Measurements from ENCODE around the gene CAPZB.

CAPZB gene

GRCh38 chr1:19496527-19496874, 11.2 kb upstream of the CAPZB start:
- DNase-seq: no peak

- no peak for DNase-seq
Measured at GRCh38 chr1:19495799-19496526, 10.6 kb upstream of the CAPZB start.

- DNase-seq: no peak
Measured at GRCh38 chr1:19495000-19495656, 9.8 kb upstream of the CAPZB start.

- no peak for DNase-seq
Measured at GRCh38 chr1:19493547-19493946, 8.2 kb upstream of the CAPZB start.

GRCh38 chr1:19489996-19490395, 4.7 kb upstream of the CAPZB start:
- no peak for DNase-seq

GRCh38 chr1:19488136-19488535, 2.8 kb upstream of the CAPZB start:
- no peak for DNase-seq

GRCh38 chr1:19484798-19485361, 459 bp downstream of the CAPZB start:
- no peak for DNase-seq

GRCh38 chr1:19484338-19484797, 971 bp downstream of the CAPZB start:
- DNase-seq: no peak

GRCh38 chr1:19483691-19484090, 1.6 kb downstream of the CAPZB start:
- no peak for DNase-seq

GRCh38 chr1:19483261-19483660, 2.1 kb downstream of the CAPZB start:
- no peak for DNase-seq

- DNase-seq: no peak
Measured at GRCh38 chr1:19481826-19482398, 3.4 kb downstream of the CAPZB start.

GRCh38 chr1:19480282-19480681, 5.1 kb downstream of the CAPZB start:
- no peak for DNase-seq

- DNase-seq: peak; percentile 16
Measured at GRCh38 chr1:19479351-19480120, 5.8 kb downstream of the CAPZB start.

GRCh38 chr1:19478322-19478721, 7.0 kb downstream of the CAPZB start:
- no peak for DNase-seq

- peak; percentile 75 for DNase-seq
Measured at GRCh38 chr1:19477284-19478249, 7.8 kb downstream of the CAPZB start.

- DNase-seq: peak; percentile 82
Measured at GRCh38 chr1:19476450-19477190, 8.7 kb downstream of the CAPZB start.

GRCh38 chr1:19475296-19475695, 10.0 kb downstream of the CAPZB start:
- DNase-seq: no peak

- no peak for DNase-seq
Measured at GRCh38 chr1:19472174-19472573, 13.2 kb downstream of the CAPZB start.

GRCh38 chr1:19469004-19469403, 16.3 kb downstream of the CAPZB start:
- DNase-seq: no peak

- DNase-seq: no peak
Measured at GRCh38 chr1:19468397-19468956, 16.9 kb downstream of the CAPZB start.
